ENCODE data around the gene GMNC.
A peak's percentile ranks its signal among the peaks of the same experiment; 100 is the strongest.

The GMNC gene

GRCh38 chr3:190870127-190870526 lies 7.6 kb upstream of the GMNC start:
- in situ Hi-C loops (cut with HindIII; ENCODE audit: low pct_unique_long_range_greater_than_20kb, low sequenced_read_pairs), result no loop called here
- no peak for DNase-seq (ENCODE audit: low read depth in 1 of 2, low spot score in 1 of 2)
- TF ChIP-seq JUND (IDR thresholded peaks at IDR 0.05; ENCODE audit: low read depth), result no peak

GRCh38 chr3:190867071-190867470 lies 4.6 kb upstream of the GMNC start:
- no peak for DNase-seq (ENCODE audit: low read depth in 1 of 2, low spot score in 1 of 2)
- in situ Hi-C loops (cut with HindIII; ENCODE audit: low pct_unique_long_range_greater_than_20kb, low sequenced_read_pairs), result no loop called here
- TF ChIP-seq JUND (IDR thresholded peaks at IDR 0.05; ENCODE audit: low read depth), result no peak

GRCh38 chr3:190865828-190866227 lies 3.3 kb upstream of the GMNC start:
- DNase-seq (ENCODE audit: low read depth in 1 of 2, low spot score in 1 of 2), result no peak
- in situ Hi-C loops (cut with HindIII; ENCODE audit: low pct_unique_long_range_greater_than_20kb, low sequenced_read_pairs), result no loop called here
- TF ChIP-seq JUND (IDR thresholded peaks at IDR 0.05; ENCODE audit: low read depth), result no peak

DNA sequence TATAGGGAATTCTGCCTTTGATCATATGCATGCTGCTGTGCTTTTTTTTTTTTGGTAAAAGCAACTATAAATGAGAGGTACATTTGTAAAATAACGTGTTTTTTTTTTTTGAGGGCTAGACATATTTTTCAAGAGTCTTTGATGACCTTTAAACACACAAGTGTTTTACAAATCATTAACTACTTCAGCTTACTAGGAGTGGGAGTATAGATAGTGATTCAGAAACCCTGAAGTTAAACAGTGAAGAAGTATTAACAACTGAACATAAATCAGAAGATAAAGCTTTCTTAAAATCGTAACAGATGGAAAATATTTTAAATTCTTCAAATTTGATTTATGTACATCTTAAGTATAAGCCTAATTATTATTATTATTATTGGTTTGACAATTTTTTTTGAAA lies 2.9 kb upstream of the GMNC start:
- in situ Hi-C loops (cut with HindIII; ENCODE audit: low pct_unique_long_range_greater_than_20kb, low sequenced_read_pairs), result no loop called here
- TF ChIP-seq JUND (IDR thresholded peaks at IDR 0.05; ENCODE audit: low read depth), result no peak
- DNase-seq (ENCODE audit: low read depth in 1 of 2, low spot score in 1 of 2), result no peak

DNA sequence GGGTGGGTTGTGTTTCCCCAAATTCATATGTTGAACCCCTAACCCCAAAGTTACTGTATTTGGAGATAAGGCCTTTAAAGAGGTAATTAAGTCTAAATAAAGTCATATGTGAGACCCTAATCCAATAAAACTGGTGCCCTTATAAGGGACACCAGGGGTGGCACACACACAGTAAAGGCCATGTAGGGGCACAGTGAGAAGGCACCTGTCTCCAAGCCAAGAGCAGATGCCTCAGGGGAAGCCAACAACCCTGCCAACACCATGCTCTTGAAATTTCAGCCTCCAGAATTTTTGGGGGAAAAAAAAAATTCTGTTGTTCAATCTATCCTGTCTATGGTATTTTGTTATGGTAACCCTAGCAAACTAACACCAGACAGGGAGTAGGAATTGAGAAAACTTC lies 1.5 kb upstream of the GMNC start:
- no peak for TF ChIP-seq JUND (IDR thresholded peaks at IDR 0.05; ENCODE audit: low read depth)
- DNase-seq (ENCODE audit: low read depth in 1 of 2, low spot score in 1 of 2), result no peak
- in situ Hi-C loops (cut with HindIII; ENCODE audit: low pct_unique_long_range_greater_than_20kb, low sequenced_read_pairs), result no loop called here

GRCh38 chr3:190863119-190863465 lies 598 bp upstream of the GMNC start:
- in situ Hi-C loops (cut with HindIII; ENCODE audit: low pct_unique_long_range_greater_than_20kb, low sequenced_read_pairs), result no loop called here
- no peak for DNase-seq (ENCODE audit: low read depth in 1 of 2, low spot score in 1 of 2)
- TF ChIP-seq JUND (IDR thresholded peaks at IDR 0.05; ENCODE audit: low read depth), result no peak

DNA sequence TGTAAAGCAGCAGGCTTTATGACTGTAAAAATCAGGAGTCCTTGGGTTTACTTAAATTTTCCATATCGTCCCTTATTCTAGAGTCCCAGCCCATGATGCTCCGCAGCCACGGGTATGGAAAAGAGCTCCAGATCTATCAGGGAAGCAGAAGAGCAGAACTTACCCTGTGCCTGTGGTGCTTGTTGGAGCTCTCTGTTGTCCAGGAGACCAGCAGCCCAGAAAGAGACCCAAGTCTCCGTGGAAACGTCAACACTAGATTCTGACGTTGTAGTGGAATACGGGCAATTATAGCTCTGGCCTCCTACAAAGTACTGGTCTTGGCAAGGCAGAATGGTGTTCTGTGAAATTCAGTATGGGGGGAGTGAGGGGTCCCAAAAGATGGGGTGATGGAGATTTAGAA lies 2.0 kb downstream of the GMNC start:
- TF ChIP-seq JUND (IDR thresholded peaks at IDR 0.05; ENCODE audit: low read depth), result no peak
- no peak for DNase-seq (ENCODE audit: low read depth in 1 of 2, low spot score in 1 of 2)
- in situ Hi-C loops (cut with HindIII; ENCODE audit: low pct_unique_long_range_greater_than_20kb, low sequenced_read_pairs), result no loop called here

- peak in 1 of 2 experiments; percentile 53 for DNase-seq (ENCODE audit: low read depth in 1 of 2, low spot score in 1 of 2)
- in situ Hi-C loops (cut with HindIII; ENCODE audit: low pct_unique_long_range_greater_than_20kb, low sequenced_read_pairs), result no loop called here
- no peak for TF ChIP-seq JUND (IDR thresholded peaks at IDR 0.05; ENCODE audit: low read depth)
These were observed 7.3 kb downstream of the GMNC start for GRCh38 chr3:190855151-190855550.

GRCh38 chr3:190854062-190854461 lies 8.4 kb downstream of the GMNC start:
- no peak for TF ChIP-seq JUND (IDR thresholded peaks at IDR 0.05; ENCODE audit: low read depth)
- in situ Hi-C loops (cut with HindIII; ENCODE audit: low pct_unique_long_range_greater_than_20kb, low sequenced_read_pairs), result no loop called here
- DNase-seq (ENCODE audit: low read depth in 1 of 2, low spot score in 1 of 2), result no peak

DNA sequence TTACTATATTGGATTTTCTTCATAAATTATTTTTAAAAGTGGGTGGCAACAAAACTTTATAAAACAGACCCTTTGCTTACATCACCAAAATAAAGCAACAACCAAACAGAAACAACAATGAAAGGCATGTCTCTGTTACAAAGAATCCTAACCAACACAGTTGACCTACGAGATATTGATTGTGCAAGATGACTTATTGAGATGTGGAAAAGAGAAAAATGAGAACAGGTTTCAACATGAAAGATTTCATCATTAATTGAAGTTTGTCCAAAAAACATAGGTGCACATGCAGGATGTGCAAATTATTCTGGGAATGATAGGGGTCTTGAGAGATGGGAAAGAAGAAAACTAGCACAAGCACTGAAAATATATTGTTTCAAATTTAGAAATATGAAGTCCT lies 9.0 kb downstream of the GMNC start:
- DNase-seq (ENCODE audit: low read depth in 1 of 2, low spot score in 1 of 2), result no peak
- in situ Hi-C loops (cut with HindIII; ENCODE audit: low pct_unique_long_range_greater_than_20kb, low sequenced_read_pairs), result no loop called here
- no peak for TF ChIP-seq JUND (IDR thresholded peaks at IDR 0.05; ENCODE audit: low read depth)

- TF ChIP-seq JUND (IDR thresholded peaks at IDR 0.05; ENCODE audit: low read depth), result no peak
- no peak for DNase-seq (ENCODE audit: low read depth in 1 of 2, low spot score in 1 of 2)
- in situ Hi-C loops (cut with HindIII; ENCODE audit: low pct_unique_long_range_greater_than_20kb, low sequenced_read_pairs), result no loop called here
These were observed 12.9 kb downstream of the GMNC start for GRCh38 chr3:190849607-190850006.

DNA sequence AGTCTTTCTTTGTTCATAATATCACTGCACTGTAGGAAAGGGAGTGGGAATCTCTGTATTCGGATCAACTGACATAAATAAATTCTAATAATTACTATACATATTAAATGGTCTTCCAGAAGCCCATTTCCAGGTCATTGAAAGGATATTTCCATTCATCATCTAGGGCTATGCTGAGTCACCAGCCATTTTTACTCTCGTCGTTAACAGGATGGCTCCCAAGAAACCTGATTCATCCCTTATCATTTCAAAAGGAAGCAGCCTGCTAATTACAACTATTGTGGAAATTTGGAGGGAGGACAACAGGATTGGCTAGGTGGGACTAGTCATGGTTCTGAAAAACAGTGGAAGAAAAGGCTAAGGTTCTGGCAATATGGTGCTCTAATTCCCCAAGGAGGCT lies 13.6 kb downstream of the GMNC start:
- in situ Hi-C loops (cut with HindIII; ENCODE audit: low pct_unique_long_range_greater_than_20kb, low sequenced_read_pairs), result no loop called here
- DNase-seq (ENCODE audit: low read depth in 1 of 2, low spot score in 1 of 2), result no peak

DNA sequence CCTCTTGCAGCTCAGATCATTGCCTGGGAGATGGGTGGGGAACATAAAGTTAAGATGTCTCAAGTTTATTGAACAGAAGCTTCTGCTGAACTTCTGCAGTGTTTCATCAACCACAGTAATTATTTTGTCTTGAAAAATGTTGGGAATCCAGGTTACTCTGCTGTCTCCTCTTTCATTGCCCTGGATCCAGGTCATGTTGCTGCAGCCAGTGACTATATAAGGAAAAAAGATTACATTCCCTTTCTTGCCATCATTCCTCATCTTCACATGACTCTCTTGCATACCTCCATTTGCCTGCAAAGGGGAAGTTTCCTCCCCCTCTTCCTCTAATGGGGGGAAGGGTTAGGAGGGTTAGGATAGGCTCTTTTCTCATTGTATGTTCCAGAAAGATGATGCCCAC lies 15.1 kb downstream of the GMNC start:
- in situ Hi-C loops (cut with HindIII; ENCODE audit: low pct_unique_long_range_greater_than_20kb, low sequenced_read_pairs), result no loop called here
- no peak for TF ChIP-seq JUND (IDR thresholded peaks at IDR 0.05; ENCODE audit: low read depth)
- no peak for DNase-seq (ENCODE audit: low read depth in 1 of 2, low spot score in 1 of 2)

More for the DNA sequence above, 13.6 kb downstream of the GMNC start:
- no peak for TF ChIP-seq JUND (IDR thresholded peaks at IDR 0.05; ENCODE audit: low read depth)

DNA sequence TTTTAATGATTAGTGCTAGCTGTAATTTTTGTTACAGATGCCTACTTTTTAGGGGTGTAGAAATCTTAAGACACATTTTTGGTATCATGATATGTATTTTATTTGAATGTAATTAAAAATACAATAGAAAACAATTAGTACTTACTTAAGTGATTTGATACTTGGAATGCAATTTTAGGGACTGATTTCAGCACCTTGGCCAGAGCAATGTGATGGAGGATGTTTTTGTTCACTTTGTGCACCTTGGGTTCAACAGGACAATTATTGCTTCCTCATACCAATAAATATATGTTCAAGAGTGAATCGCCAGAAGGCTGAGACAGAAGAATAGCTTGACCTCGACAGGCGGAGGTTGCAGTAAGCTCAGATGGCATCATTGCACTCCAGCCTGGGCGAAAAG lies 22.3 kb downstream of the GMNC start:
- in situ Hi-C loops (cut with HindIII; ENCODE audit: low pct_unique_long_range_greater_than_20kb, low sequenced_read_pairs), result no loop called here
- DNase-seq (ENCODE audit: low read depth in 1 of 2, low spot score in 1 of 2), result peak; percentile 30 to 68
- no peak for TF ChIP-seq JUND (IDR thresholded peaks at IDR 0.05; ENCODE audit: low read depth)

DNA sequence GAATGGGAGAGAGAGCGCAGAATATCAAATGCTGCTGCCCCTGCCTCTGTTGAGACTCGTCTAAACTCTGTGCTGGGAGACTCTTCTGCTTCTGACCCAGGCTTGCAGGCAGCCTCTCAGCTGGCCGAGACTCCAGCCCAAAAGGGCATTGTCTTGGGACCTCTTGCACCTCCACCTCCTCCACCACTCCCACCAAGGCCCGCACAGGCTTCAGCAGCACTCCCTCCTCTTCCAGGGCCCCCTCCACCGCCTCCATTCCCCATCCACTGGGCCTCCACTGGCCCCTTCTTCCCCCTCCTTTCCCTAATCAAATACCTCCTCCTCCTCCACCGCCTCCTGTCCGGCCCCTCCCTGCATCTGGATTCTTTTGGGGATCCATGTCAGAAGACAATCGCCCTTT lies 31.3 kb downstream of the GMNC start:
- DNase-seq (ENCODE audit: low read depth in 1 of 2, low spot score in 1 of 2), result no peak

More for the DNA sequence above, 31.3 kb downstream of the GMNC start:
- TF ChIP-seq JUND (IDR thresholded peaks at IDR 0.05; ENCODE audit: low read depth), result no peak
- in situ Hi-C loops (cut with HindIII; ENCODE audit: low pct_unique_long_range_greater_than_20kb, low sequenced_read_pairs), result no loop called here

Measured in T47D (cell line).